GM12878 (cell line): ENCODE data around the gene SLC36A2. TPM values are rescaled to one million over a fixed set of nuclear protein-coding genes. Genes with fewer than 3 reads are reported as not detected.

ENCODE experiments used
- ATAC-seq: fragments of 200-7000 bp; cut with Tn5 transposase; 3 replicates; pipeline ENCODE4 v1.9.1; 2020; ENCODE audit warnings: mild to moderate bottlenecking, moderate library complexity
- Bru-seq: library from RNA; stranded (reverse); fragments of 400-500 nt; gene quantifications from one replicate; lab custom pipeline; 2021; lab: Mats Ljungman, UMichigan
- BruChase-seq, 2 experiments: library from RNA; stranded (reverse); fragments of 400-500 nt; gene quantifications; one replicate each; lab custom pipeline; 2021; lab: Mats Ljungman, UMichigan
- BruUV-seq: library from RNA; stranded (reverse); fragments of 400-500 nt; replicated peaks from 2 replicates; lab custom pipeline; 2021; lab: Mats Ljungman, UMichigan
- CTCF ChIA-PET: fragments of 300-600 bp; sonication (Branson Sonifier 250); formaldehyde crosslinking; extraction: SDS; loops from one replicate; lab custom pipeline; 2021; ENCODE audit warnings: inconsistent platforms; lab: Yijun Ruan, JAX
- POLR2A ChIA-PET: fragments of 350-600 bp; formaldehyde crosslinking; extraction: SDS; loops from one replicate; lab custom pipeline; 2021; ENCODE audit warnings: inconsistent platforms; lab: Charles Lee
- RAD21 ChIA-PET: fragments of 300-600 bp; sonication (Branson Sonifier 250); formaldehyde crosslinking; loops from one replicate; lab custom pipeline; 2023; ENCODE audit warnings: antibody characterized with exemption; ENCODE audit not compliant: unreplicated experiment; lab: Charles Lee
- SMC1A ChIA-PET: fragments of 300-600 bp; sonication (Branson Sonifier 250); formaldehyde crosslinking; loops from one replicate; lab custom pipeline; 2023; ENCODE audit not compliant: unreplicated experiment, uncharacterized antibody; lab: Charles Lee
- DNase-seq: peaks from one replicate; pipeline ENCODE4 v3.0.0-alpha.2; 2011; ENCODE audit warnings: low read depth, low spot score
- FAIRE-seq: peaks from 3 replicates; lab custom pipeline; 2011; peaks lifted over from hg19 to GRCh38; lab: Jason Lieb, UNC
- H2AFZ ChIP-seq: 2 replicates; pipeline ENCODE4 v1.6.0; 2011; ENCODE audit warnings: low read depth, low read length, control low read depth; ENCODE audit not compliant: control insufficient read depth
- H3K27ac ChIP-seq: 2 replicates; pipeline ENCODE4 v1.5.1; 2011; ENCODE audit warnings: control low read depth; ENCODE audit not compliant: control insufficient read depth, insufficient read depth
- H3K27me3 ChIP-seq, 2 experiments: replicated peaks in 1 of 2; 2 replicates each; pipeline versions ENCODE4 v1.6.0 to v1.6.1; 2011; ENCODE audit warnings: low read length in 1 of 2; ENCODE audit not compliant: control insufficient read depth in 2 of 2, insufficient read depth in 2 of 2
- H3K36me3 ChIP-seq, 2 experiments: 2 replicates each; pipeline ENCODE4 v1.5.1; 2011; ENCODE audit warnings: low read length in 1 of 2; ENCODE audit not compliant: control insufficient read depth in 2 of 2, insufficient read depth in 2 of 2
- H3K4me1 ChIP-seq: 2 replicates; pipeline ENCODE4 v1.6.1; 2011; ENCODE audit warnings: mild to moderate bottlenecking, low read length, moderate library complexity, mixed read lengths; ENCODE audit not compliant: control insufficient read depth, insufficient read depth
- H3K4me2 ChIP-seq: 2 replicates; pipeline ENCODE4 v1.6.0; 2011; ENCODE audit warnings: control low read depth; ENCODE audit not compliant: control insufficient read depth, insufficient read depth
- H3K4me3 ChIP-seq: fragments of 200-600 bp; sonication (generic); 2 replicates; pipeline ENCODE4 v1.5.1; 2016
- H3K79me2 ChIP-seq: 2 replicates; pipeline ENCODE4 v1.6.0; 2011; ENCODE audit warnings: low read length; ENCODE audit not compliant: control insufficient read depth, insufficient read depth
- H3K9ac ChIP-seq: 2 replicates; pipeline ENCODE4 v1.8.0; 2011; ENCODE audit warnings: low read length, control low read depth, mixed read lengths; ENCODE audit not compliant: control insufficient read depth, insufficient read depth
- H3K9me3 ChIP-seq: replicated peaks from 3 replicates; pipeline ENCODE4 v1.5.1; 2011; ENCODE audit warnings: mild to moderate bottlenecking, low read length; ENCODE audit not compliant: control insufficient read depth, insufficient read depth
- H4K20me1 ChIP-seq: 2 replicates; pipeline ENCODE4 v1.6.0; 2011; ENCODE audit not compliant: control insufficient read depth, insufficient read depth
- IRF5 ChIP-seq: fragments of 450-650 bp; IDR thresholded peaks from 2 replicates; pipeline ENCODE4 v1.6.1; 2017; ENCODE audit warnings: borderline replicate concordance
- MTA2 ChIP-seq: fragments of 450-650 bp; IDR thresholded peaks from 2 replicates; pipeline ENCODE4 v1.6.1; 2016; ENCODE audit warnings: low read depth, mild to moderate bottlenecking, moderate library complexity
- NKRF ChIP-seq: fragments of 450-650 bp; conservative IDR thresholded peaks from 2 replicates; pipeline ENCODE4 v1.6.1; 2017; ENCODE audit warnings: mild to moderate bottlenecking, moderate library complexity
- WGBS: methylation state at CpG from one replicate; pipeline ENCODE4 v1.1.6; 2016; ENCODE audit warnings: low lambda C conversion rate; ENCODE audit not compliant: insufficient replicate concordance, insufficient coverage; ENCODE audit errors: missing lambda C conversion rate; 5-methylcytosine and 5-hydroxymethylcytosine counted together
- in situ Hi-C: fragments of 300-500 bp; cut with MboI; formaldehyde crosslinking; loops from 9 replicates; pipeline ENCODE4 v1.14.3; 2018; ENCODE audit warnings: mixed read lengths
- intact Hi-C: fragments of 100-400 bp; cut with micrococcal nuclease; formaldehyde crosslinking; loops from one replicate; pipeline ENCODE4 v1.14.2; 2022; ENCODE audit not compliant: unreplicated experiment
- long read RNA-seq, 2 experiments: library from polyadenylated mRNA; unstranded; transcript quantifications; one replicate each; pipeline ENCODE4 v2.0.0, GENCODE V29; 2019 to 2020
- polyA minus RNA-seq, 3 experiments: library from RNA; depleted of rRNA, polyadenylated mRNA; stranded (reverse); fragments of >200 nt; gene quantifications; 2 replicates each; pipeline ENCODE4 v1.2.3, GENCODE V29; 2011
- polyA plus RNA-seq, 11 experiments: library from polyadenylated mRNA; depleted of rRNA in 4 of 11; unstranded in 6 of 11; stranded (reverse) in 5 of 11; fragments of >200 nt; fragmentation: Nextera tagmentation in 4 of 11; fragmentation: Illumina TruSeq in 1 of 11; extraction: Ambion mirVana in 4 of 11; extraction: Trizol in 1 of 11; gene quantifications; 1 replicate in 1 of 11; 2 replicates in 10 of 11; pipeline versions ENCODE4 v1.2.1 to v1.2.3, GENCODE V29; 2011 to 2016; ENCODE audit warnings: inconsistent platforms in 2 of 11, missing spikeins in 2 of 11, low read depth in 1 of 11
- total RNA-seq, 4 experiments: library from RNA; depleted of rRNA in 3 of 4; stranded (reverse); fragments of >200 nt in 3 of 4; fragmentation: Illumina TruSeq in 1 of 4; extraction: Trizol in 1 of 4; gene quantifications; 2 replicates each; pipeline versions ENCODE4 v1.2.1 to v1.2.3, GENCODE V29; 2013 to 2021

Gene SLC36A2
- not detected in 2 replicates for total RNA-seq (2013; cell fraction: nucleolus; rRNA removed)
- total RNA-seq (2014; rRNA removed), result not detected in 2 replicates
- not detected in 2 replicates for total RNA-seq (2014; rRNA removed; fragmentation: Illumina TruSeq; extraction: Trizol)
- total RNA-seq (2021), result not detected in 2 replicates
- polyA plus RNA-seq (2011; ENCODE audit: low read depth), result not detected
- not detected in 2 replicates for polyA plus RNA-seq (2011; rRNA removed)
- not detected in 2 replicates for polyA plus RNA-seq (2011; cell fraction: cytosol; rRNA removed)
- not detected in 2 replicates for polyA plus RNA-seq (2011; cell fraction: nucleus; rRNA removed)
- not detected in 2 replicates for polyA plus RNA-seq (2012)
- polyA plus RNA-seq (2014; fragmentation: Illumina TruSeq; extraction: Trizol), result not detected in 2 replicates
- not detected for polyA plus RNA-seq (2014; fragmentation: Nextera tagmentation; extraction: Ambion mirVana)
- polyA plus RNA-seq (2014; rRNA removed), result not detected in 2 replicates
- not detected for polyA plus RNA-seq (2016; fragmentation: Nextera tagmentation; extraction: Ambion mirVana)
- polyA minus RNA-seq (2011; rRNA and poly(A)+ RNA removed), result not detected in 2 replicates
- polyA minus RNA-seq (2011; cell fraction: cytosol; rRNA and poly(A)+ RNA removed), result not detected in 2 replicates
- not detected in 2 replicates for polyA minus RNA-seq (2011; cell fraction: nucleus; rRNA and poly(A)+ RNA removed)
- not detected for Bru-seq, nascent RNA
- BruChase-seq, experiment 1, labeled RNA remaining after a 6-hour chase, result not detected
- not detected for BruChase-seq, experiment 2, labeled RNA remaining after a 2-hour chase
- long read RNA-seq, experiment 1, result 0 reads
- long read RNA-seq, experiment 2, result 0 reads

GRCh38 chr5:151347369-151347768 lies at the start of gene SLC36A2:
Gene SLC36A2 (minus strand): TSS chr5:151347559. CDS start chr5:151347460, 99 bp downstream.
- no peak for TF ChIP-seq IRF5
- TF ChIP-seq NKRF, result no peak
- no peak for TF ChIP-seq MTA2
- in situ Hi-C loops, result no loop called here

More at GRCh38 chr5:151347369-151347768, at the start of gene SLC36A2:
- CTCF ChIA-PET, result no interaction called here
- BruUV-seq, result no TSS peak
- ATAC-seq (no peak), DNase-seq (no peak), FAIRE-seq (no peak)
- 29% methylated on average over 8 of the region's 8 CpGs for WGBS
- Histone ChIP-seq H4K20me1 (no peaks in the 10 kb centered on the region; the same call in 1 of the 2 replicates), H3K9me3 (no peaks in the 10 kb centered on the region), H3K4me3 (no peak within 1 kb of the TSS), H3K9ac (no peak within 1 kb of the TSS), H3K79me2 (no peaks in the 10 kb centered on the region), H3K4me1 (no peaks in the 10 kb centered on the region), H3K27ac (no peak within 1 kb of the TSS), H3K27me3 (peaks cover 0 to 4% of the 10 kb centered on the region in 2 experiments; a peak in 1 of 4 replicates), H3K4me2 (no peak within 1 kb of the TSS), H2AFZ (no peak within 1 kb of the TSS), H3K36me3 (no peaks in the 10 kb centered on the region)
- POLR2A ChIA-PET, result no interaction called here
- intact Hi-C loops, result no loop called here
- SMC1A ChIA-PET, result no interaction called here
- RAD21 ChIA-PET, result no interaction called here
